Non-pigmented ciliary epithelial cell (primary cell): Measurements from ENCODE around the gene TMEM273.

ENCODE experiments used
- DNase-seq: peaks from one replicate; pipeline ENCODE4 v3.0.0-alpha.2; 2010; ENCODE audit warnings: low read depth

TMEM273 gene

DNA sequence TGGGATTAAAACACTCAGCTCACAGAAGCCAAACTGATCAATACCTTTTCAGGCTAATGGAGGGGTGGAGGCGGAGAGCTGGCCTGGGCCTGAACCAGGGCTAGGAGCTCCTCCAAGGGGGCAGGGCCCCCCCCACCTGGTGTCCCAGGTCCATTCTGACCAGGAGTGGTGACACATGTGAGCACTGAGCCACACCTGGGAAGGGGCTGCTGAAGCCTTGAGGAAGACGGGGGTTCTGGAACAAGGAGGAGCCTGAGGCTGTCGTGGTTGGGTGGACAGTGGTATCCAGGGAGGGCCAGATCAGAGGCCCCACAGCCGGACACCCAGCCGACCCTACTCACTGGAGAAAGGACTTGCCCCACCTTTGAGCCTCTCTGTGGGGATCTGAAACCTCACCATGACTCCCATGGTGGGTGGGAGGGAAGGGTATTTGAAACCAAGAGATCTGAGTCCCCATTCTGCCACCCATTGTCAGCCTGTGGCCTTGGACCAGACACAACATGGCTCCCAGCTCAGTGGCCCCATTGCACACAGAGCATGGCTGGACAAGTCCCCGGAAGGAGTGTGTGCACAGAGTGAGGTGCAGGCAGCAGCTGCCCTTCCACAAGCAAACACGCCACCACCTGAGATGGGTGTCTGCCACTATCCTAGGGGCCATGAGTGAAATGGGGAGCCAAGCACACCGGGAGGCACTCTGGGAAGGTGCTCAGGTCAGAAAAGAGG is 12.4 kb downstream of the TMEM273 start:
- no peak for DNase-seq

DNA sequence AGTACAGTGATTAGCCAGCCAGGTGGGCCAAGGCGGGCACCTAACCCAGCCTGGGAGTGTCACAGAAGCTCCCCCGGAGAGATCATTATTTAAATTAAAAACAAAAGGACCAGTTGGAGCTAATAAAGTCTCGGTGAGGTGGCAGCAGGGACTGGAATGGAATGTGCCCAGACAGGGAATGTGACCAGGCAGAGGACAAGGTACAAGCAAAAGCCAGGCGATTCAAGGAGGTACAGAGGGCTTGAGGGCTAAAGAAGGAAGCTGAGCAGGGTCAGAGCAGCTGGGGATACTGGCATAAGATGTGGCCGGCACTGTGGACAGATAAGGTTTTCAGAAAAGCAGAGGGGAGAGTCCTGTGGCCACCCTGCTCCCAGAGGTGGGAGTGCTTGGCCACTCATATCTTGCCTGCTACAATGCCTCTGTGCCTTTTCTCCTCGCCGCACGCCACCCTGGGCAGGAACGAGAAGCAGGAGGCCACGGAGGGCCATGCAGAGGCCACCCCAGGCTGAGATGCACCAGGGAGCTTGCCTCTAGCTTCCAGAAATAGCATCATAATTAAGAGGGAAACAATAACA is 13.2 kb downstream of the TMEM273 start:
- DNase-seq: no peak

DNA sequence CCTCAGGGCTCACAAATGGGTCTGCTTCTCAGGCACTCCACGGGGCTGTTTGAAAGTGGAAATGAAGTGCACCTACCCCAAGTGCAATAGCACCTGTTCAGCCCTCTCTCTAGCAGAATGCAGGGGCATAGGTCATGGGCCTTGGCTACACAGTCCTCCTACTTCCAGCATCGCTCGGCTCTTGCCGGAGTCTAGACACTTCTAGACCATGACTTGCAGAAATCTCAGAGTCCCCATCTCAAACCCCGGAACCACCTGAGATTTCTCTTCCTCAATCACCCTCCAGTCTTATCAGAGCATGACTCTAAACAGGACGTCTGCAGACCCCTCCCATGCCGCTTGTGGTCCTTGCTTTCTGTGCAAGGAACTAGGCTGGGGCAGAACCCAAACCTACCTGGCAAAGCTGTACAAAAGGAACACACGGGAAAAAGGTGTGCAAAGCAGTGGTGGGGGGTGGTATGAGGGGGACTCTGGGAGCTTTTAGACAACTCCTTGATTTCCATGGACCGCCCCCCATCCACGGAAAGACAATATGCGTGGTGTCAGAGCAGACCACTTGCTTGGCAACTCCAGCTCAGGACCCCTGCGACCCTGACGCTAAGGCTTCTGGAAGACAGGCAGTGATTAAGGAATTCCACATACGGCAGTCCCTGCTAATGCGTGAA is 13.8 kb downstream of the TMEM273 start:
- no peak for DNase-seq

DNA sequence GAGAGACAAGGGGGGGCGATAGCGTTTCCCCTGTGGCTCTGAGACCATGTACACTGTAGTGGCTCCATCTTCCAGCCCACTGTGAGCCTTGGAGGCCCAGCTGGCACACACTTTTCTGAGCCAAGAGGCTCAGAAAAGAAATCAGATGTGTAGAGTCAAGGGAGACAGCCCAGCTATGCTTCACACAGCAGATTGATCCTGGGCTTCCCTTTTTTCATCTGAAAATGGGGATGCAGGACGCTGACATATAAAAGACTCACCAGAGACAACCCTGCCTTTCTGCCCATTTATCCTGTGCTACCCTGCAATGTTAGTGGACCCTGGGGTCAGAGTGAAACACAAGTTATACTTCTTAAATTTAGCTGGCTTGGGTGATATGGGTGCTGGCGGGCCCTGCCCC is 14.3 kb downstream of the TMEM273 start:
- DNase-seq: no peak

DNA sequence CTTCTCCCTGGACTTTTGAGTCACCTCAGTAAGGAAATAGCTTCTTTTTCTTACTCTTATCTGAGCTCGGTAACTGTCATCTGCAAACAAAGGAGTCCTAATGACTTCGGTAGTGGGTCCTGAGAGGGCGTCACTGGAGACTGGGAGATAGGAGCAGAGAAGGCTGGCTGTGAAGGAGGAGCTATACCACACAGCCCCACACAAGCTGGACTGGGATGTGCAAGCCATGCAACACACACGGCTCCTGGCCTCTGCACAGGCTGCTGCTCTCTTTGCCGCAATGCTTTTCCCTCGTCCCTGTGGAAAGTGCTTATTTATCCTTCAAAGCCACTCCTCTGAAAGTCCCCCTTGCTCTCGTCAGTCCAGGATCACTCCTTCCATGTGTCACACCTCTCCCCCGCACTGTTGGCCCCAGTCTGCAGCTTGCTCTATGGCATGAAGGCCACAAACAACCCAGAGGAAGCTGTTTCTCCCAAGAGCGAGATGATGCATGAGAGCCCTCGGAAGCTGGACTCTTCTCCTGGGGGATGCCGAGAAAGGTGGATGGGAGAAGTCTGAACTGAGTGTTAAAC is 14.9 kb downstream of the TMEM273 start:
- no peak for DNase-seq

DNA sequence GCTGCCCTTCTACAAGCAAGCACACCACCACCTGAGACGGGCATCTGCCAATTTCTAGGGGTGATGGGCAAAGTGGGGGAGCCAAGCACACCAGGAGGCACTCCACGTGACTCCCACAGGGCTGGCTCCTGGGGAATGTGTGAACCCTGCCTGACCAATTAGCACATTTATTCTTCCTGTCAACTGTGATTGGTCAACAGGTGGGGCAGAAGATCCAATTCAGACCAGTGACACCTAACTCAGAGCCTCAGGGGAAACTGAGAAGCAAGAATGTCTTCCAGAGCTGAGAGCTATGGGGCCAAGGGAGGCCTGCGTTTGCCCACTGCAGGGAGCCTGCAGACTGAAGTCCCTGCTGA is 15.4 kb downstream of the TMEM273 start:
- DNase-seq: no peak

DNA sequence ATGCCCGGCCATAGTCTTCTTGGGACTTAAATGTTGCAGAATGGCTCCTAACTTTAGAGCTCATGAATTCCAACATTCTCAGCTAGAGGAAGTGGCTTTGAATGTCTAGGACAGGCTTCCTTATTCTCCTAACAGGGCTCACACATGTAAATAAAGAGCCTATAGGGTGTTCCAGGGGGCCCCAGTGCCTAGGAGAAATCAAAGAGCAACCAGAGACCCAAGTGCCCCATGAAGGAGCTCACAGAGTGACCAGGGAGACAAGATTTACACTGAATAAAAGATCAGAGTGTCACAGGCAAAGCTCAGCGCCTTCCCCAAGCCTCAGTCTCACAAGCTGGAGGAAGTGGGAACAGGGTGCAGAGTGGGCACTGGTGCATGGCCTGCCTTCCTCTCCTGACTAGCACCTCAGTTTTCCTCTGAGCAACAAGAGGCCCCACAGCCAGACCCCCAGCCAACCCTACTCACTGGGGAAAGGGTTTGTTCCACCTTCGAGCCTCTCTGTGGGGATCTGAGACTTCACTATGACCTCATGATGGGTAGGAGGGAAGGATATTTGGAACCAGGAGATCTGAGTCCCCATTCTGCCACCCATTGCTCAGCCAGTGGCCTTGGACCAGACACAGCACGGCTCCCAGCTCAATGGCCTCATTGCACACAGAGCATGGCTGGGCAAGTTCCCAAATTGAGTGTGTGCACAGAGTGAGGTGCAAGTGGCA is 16.0 kb downstream of the TMEM273 start:
- DNase-seq: no peak

DNA sequence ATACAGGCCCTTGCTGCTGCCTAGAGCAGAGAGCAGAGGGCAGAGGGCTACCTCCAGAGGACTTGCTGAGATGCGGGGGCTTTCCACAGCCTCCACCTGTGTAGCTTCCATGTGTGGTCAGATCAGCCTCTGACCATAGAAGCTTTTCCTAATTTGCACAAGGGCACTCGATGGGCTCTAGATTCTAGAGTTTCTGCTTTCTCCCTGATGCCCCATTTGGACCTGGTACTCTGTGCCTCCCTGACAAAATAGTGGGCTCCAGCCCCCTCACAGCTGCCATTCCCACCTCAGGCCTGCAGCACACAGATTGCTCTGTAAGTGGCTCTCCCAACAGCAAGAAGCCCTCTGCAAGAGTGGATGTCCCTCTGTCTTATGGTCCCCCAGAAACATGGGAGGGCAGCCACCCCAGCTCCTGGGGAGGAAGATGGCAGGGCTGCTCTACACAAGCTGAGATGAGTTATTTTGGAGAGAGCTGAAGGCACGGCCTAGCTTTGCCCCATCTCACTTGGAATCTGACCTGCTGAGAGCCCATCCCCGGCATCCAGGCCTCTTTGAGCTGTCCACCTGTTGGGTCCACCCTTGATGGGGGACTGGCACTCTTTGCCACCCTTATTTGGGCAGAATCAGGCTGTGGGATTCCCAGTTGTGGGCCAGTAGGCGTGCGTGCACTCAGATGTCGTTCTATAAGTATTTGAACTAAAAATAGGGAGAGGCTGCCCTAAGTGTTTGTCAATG is 16.7 kb downstream of the TMEM273 start:
- no peak for DNase-seq

DNA sequence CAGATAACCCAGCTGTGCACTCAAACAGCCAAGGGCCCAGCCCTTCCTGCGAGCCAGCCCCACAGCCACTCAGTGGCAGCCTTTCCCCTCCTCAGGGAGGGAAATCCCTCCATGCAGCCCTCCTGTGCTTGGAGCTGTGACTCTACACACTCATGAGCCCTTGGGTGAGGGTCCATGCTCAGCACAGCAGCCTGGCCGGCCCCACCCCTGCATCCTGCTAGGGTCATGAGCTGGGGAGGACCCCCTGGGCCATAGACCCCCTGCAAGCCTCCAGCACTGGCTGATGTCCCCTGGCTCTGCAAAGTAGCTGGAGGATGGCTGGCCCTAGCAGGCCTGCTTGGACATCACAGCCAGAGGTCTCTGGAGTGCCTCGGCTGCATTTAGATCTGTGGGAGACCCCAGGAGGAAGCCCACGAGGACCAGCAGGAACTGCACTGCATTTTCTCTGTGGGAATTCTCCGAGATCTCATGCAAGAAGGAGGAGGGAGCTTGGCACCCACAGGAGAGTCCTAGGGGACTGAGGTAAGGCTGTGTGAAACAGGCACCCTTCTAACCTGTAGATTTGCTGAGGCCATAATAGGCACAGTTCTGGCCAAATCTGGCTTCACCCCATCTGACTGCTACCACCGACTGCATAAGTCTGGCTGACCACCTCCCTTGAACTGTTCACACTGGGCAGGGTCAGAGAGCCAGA is 17.4 kb downstream of the TMEM273 start:
- DNase-seq: no peak

DNA sequence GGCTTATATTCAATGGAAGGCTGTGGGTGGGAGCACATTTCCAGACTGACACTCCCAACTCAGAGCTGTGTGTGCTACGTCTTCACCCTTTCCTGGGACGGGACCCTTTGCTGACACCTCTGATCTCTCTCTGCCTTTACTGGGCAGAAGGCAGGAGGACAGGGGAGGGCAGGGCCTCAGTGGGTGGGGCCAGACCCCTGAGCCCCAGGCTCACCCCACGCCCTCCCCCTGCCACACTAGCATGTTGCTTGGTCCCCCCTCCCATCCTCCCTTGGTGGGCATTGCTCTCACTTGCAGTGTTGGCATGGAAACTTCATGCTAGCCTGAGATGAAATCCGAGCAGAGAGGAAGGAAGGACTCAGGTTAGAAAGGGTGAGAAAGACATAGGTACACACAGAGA is 18.4 kb downstream of the TMEM273 start:
- no peak for DNase-seq

DNA sequence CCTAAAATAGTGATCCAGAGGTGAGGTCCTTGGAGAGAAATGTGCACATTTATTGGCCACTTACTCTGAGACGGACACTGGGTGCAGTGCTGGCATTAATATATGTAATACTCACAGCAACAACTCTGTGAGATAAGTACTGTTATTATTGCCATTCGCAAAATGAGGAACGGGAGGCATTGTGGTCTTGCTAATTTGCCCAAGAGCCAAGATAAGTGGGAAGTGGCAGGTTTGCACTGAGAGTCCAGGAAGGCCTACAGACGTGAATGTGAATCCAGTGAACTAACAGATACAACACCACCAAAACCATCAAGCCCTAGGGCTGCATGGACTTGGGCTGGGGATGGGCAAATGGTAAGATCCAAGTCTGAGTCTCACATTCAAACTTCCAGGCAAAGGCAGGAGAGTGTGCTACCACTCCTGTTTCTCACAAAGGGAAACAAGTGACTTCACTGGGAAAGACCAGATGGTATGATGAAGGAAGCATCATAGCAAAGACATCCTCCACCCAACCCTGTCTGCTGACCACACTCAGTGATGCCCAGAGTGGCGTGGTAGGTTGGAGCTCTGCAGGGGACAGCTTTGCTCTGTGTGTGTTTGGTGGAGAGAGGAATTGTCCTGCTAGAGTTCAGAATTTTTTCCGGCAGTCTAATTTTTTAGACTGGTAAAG is 19.2 kb downstream of the TMEM273 start:
- no peak for DNase-seq

DNA sequence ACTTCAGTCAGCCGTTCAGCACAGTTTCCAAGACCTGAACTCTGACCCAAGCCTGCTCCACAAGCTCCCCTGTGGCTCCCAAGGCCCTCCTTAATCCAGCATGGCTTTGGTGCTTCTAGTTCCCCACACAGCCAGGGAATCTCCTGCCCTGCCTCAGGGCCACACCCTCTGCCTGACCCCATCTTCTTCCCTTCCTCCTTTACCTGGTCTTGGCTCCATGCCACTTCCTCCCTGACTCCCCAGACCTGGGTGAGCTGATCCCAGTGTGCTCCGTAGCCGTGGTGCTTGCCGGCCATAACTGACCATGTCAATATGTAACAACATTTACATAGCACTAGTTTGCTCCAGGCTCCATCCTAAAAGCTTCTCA is 20.0 kb downstream of the TMEM273 start:
- DNase-seq: no peak

DNA sequence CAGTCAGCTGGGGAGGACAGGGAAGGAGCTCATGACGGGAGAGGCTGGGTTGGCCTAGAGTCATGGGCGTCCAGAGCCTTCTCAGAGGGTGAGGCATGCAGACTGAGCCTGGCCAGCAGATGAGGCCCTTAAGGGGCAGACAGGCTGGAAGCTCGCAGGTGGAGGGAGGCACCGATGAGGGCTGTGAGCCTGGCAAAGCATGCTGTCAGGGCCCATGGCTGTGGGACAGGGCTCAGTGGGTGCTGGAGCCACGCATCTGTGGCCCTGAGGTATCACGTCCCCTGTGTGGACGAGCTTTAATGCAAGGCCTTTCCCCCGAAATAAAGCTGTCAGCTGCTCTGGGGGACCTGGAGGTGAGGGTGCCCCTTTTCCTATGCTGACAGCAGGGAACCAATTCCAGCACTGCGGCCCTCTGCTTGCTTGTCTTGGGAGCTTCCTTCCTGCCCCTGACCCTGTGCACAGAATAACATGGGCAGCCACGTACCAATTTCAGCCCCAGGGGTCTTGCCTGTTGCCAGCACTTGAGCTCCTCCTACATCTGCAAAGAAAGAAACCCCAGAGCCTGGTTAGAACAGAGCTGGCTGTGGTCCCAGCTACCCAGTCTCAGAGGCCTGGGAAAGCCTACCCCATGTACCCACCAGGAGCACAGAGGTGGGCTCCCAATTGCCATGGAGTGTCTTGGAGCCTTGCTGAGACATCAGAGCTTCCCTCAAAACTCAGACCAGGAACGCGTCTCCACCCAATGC is 20.6 kb downstream of the TMEM273 start:
- no peak for DNase-seq

DNA sequence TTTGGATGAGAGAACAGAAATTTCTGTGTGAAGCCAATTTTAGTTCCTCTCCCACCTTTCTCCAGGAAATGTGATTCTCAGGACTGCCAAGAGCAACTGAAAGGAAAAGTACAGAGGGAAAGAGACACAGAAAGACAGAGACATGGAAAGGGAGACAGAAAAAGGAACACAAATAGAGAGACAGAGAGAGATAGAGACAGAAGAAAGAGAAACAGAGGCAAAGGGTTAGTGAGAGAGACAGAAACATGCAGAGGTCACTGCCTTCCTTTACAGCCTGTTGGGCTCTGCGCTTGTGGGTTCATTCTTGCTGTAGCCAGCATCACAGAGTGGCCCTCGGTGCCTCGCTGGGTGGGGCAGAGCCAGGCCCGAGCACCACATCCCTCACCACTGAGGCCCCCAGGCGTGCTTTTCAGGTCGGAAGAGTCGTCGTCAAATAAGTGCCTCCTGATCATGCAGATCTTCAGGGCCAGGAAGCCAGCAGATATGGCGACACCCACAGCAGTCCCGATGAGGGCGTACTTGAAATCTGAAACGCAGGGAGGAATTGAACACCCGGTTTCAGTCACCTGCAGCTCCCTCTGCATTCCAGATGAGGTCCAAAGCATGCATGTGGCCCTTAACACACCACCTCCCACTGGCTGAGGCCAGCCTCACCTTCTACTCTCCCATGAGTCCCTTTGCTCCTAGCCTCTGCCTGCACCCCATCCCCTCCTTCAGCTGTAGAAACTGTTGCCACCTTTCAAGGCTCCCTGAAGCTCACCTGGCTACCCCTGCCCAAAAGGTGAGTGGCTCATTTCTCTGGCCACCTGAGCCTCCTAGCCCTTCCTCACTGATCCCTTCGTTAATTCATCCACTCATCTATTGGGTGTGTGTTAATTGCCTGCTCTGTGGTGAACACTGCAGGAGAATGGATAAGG is 21.4 kb downstream of the TMEM273 start:
- DNase-seq: no peak

DNA sequence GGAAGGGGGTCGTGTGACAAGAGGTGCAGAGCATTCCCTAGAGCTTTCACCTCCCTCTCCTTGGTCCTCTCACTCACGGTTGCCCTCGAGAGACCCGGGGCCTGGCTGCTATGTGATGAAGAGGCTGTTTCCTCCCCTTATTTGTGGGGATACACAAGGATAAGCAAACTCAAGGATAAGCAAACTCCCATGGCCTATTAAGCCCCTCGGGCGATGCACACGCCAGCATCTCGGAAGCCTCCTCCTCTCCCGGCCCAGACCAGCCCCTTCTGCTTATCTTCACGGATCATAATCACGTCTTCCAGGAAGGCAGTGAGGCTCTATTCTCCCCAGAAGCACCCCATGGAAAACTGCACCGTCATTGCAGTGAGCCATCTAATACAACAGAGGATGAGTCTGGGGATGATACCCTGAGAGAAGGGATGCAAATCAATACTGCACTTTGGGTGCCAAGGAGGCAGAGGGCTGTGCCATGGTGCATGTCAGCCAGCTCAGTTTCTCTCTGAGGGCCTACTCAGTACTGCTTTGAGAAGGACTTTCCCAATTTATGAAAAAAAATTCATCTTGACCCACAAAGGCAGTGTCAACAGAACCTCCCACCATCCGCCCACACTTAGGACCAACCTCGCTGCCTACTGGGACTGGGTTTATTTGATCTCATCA is 22.2 kb downstream of the TMEM273 start:
- DNase-seq: no peak

DNA sequence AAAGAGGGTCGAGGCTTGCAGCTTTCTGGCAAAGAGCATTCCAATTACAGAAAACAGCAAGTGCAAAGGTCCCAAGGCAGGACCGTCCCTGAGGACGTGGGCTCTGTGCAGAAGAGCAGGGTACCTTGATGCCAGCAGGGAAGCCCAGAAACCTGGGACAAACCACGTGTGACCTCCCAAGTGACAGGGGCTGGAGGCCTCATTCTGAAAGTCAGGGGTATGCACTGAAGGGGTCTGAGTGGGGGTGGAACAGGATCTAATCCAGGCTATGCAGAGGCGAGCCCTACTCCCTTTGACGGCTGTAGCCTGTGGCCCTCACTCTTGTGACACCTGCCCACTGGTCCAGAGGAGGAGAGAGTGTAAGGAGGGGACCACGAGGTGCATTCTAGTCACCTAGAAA is 22.9 kb downstream of the TMEM273 start:
- DNase-seq: no peak

DNA sequence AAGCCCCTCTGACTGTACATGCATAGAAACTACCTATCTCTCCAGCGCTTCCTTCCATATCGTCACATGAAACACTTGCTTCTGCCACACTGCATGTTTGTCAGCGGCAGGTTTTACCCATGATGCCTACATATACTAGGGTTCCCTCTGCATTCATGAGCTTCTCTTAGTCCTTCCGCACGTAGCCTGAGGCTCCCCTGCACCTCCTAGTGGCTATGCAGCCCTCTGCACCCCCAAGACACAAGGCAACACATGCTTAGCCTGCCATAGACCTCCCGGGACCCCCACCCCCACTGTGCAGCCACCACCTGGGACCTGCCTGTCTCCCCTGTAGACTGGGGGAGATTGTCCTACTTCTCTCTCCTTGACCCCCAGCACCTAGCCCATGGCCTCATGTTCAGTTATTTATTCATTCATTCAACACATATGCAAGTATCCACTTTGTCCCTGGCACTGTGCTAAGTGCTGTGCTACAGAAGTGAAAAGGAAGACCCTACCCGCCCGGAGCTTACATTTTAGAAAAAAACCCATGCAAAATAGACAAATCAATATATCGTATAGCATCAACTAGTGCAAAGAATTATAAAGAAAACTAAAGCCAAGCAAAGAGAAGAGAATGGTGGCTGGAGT is 23.5 kb downstream of the TMEM273 start:
- no peak for DNase-seq

DNA sequence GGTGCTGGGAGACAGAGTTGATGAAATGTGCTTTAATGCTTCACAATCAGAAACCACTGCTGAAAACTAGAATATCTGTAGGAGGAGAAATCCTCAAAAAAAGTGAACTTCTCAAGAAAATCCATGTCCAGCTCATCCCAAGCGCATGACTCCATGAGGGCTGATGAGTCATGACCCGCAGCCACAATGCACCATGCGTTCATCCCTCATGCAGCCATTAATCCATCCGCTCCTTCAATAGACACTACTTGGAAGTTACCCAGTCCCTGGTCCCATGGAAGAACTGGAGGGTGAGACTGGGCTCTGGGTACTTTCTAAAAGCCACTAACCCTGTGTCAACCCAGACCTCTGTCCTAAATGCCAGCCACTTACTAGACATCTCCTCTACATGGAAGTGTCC is 24.4 kb downstream of the TMEM273 start:
- DNase-seq: no peak
